Stimulated activated CD8-positive, alpha-beta memory T cell treated with anti-CD3 and anti-CD28 coated beads, Interleukin-7, amount 100 ng/mL, for 24 hours (primary cell): ENCODE measurements around the gene SLC37A1.

Experiments used
- DNase-seq: peaks from one replicate; pipeline ENCODE4 v3.0.0-alpha.2; 2020; ENCODE audit warnings: low read depth

SLC37A1 gene

GRCh38 chr21:42527489-42528158, 14.0 kb downstream of the SLC37A1 start:
- DNase-seq: no peak

- DNase-seq: no peak
Measured at GRCh38 chr21:42530167-42530518, 16.5 kb downstream of the SLC37A1 start.

GRCh38 chr21:42531771-42532170, 18.1 kb downstream of the SLC37A1 start:
- no peak for DNase-seq

- DNase-seq: no peak
Measured at GRCh38 chr21:42532466-42533181, 19.0 kb downstream of the SLC37A1 start.

- no peak for DNase-seq
Measured at GRCh38 chr21:42533306-42533962, 19.8 kb downstream of the SLC37A1 start.

- no peak for DNase-seq
Measured at GRCh38 chr21:42533963-42534355, 20.3 kb downstream of the SLC37A1 start.

GRCh38 chr21:42534421-42535378, 21.0 kb downstream of the SLC37A1 start:
- no peak for DNase-seq

- DNase-seq: no peak
Measured at GRCh38 chr21:42535602-42536171, 22.0 kb downstream of the SLC37A1 start.

GRCh38 chr21:42536601-42537000, 22.9 kb downstream of the SLC37A1 start:
- DNase-seq: no peak

GRCh38 chr21:42537106-42537742, 23.6 kb downstream of the SLC37A1 start:
- no peak for DNase-seq

GRCh38 chr21:42538479-42539275, 25.0 kb downstream of the SLC37A1 start:
- DNase-seq: no peak

- DNase-seq: no peak
Measured at GRCh38 chr21:42539342-42539741, 25.7 kb downstream of the SLC37A1 start.

- DNase-seq: no peak
Measured at GRCh38 chr21:42539931-42540343, 26.3 kb downstream of the SLC37A1 start.

- no peak for DNase-seq
Measured at GRCh38 chr21:42540396-42540795, 26.7 kb downstream of the SLC37A1 start.

GRCh38 chr21:42541174-42541573, 27.5 kb downstream of the SLC37A1 start:
- no peak for DNase-seq

- DNase-seq: no peak
Measured at GRCh38 chr21:42541618-42542017, 28.0 kb downstream of the SLC37A1 start.

GRCh38 chr21:42542196-42542595, 28.5 kb downstream of the SLC37A1 start:
- DNase-seq: no peak

GRCh38 chr21:42542596-42542995, 28.9 kb downstream of the SLC37A1 start:
- no peak for DNase-seq

GRCh38 chr21:42543106-42543847, 29.6 kb downstream of the SLC37A1 start:
- DNase-seq: no peak

- DNase-seq: no peak
Measured at GRCh38 chr21:42544544-42544943, 30.9 kb downstream of the SLC37A1 start.
